K562 (cell line): ENCODE data around the gene PLD3. TPM values are rescaled to one million over a fixed set of nuclear protein-coding genes. Genes with fewer than 3 reads are reported as not detected.
A peak's percentile ranks its signal among the peaks of the same experiment; 100 is the strongest.

ENCODE experiments used
- ATAC-seq: fragments of 200-7000 bp; cut with Tn5 transposase; 3 replicates; pipeline ENCODE4 v1.9.1; 2020; ENCODE audit warnings: moderate library complexity
- BruUV-seq: library from RNA; stranded (reverse); fragments of 400-500 nt; replicated peaks from 2 replicates; lab custom pipeline; 2021; lab: Mats Ljungman, UMichigan
- CTCF ChIA-PET: fragments of 300-600 bp; formaldehyde crosslinking; extraction: SDS; loops from one replicate; lab custom pipeline; 2021; ENCODE audit warnings: low intra/inter-chr PET ratio; lab: Yijun Ruan, JAX
- POLR2A ChIA-PET: fragments of 300-600, 350-650 bp; sonication (Branson Sonifier 250); formaldehyde crosslinking; extraction: SDS; loops from one replicate; lab custom pipeline; 2021; ENCODE audit warnings: antibody characterized with exemption, inconsistent platforms; lab: Yijun Ruan, JAX
- DNase-seq, 4 experiments: peaks; one replicate each; pipeline versions ENCODE4 v3.0.0 to v3.0.0-alpha.2; 2011 to 2018; ENCODE audit warnings: low spot score in 3 of 4, mixed read lengths in 3 of 4; ENCODE audit errors: extremely low read depth in 1 of 4
- FAIRE-seq: peaks from 2 replicates; lab custom pipeline; 2011; peaks lifted over from hg19 to GRCh38; lab: Jason Lieb, UNC
- H2AFZ ChIP-seq: 2 replicates; pipeline ENCODE4 v1.6.0; 2011; ENCODE audit warnings: low read depth, low read length, control low read depth, inconsistent platforms
- H3K27ac ChIP-seq: fragments of 200-600 bp; 3 replicates; pipeline ENCODE4 v1.8.0; 2011; ENCODE audit warnings: low read depth, mild to moderate bottlenecking, control low read depth, inconsistent platforms, low read length, moderate library complexity, mixed read lengths; ENCODE audit errors: extremely low read depth
- H3K27me3 ChIP-seq, 2 experiments: fragments of 300-600 bp in 1 of 2; 2 replicates in 1 of 2; 3 replicates in 1 of 2; pipeline versions ENCODE4 v1.6.0 to v1.8.0; 2011; ENCODE audit warnings: inconsistent platforms in 2 of 2, low read length in 2 of 2, mild to moderate bottlenecking in 1 of 2, mixed read lengths in 1 of 2, moderate library complexity in 1 of 2; ENCODE audit not compliant: control insufficient read depth in 2 of 2, insufficient read depth in 2 of 2
- H3K36me3 ChIP-seq: fragments of 300-600 bp; 3 replicates; pipeline ENCODE4 v1.8.0; 2011; ENCODE audit warnings: mild to moderate bottlenecking, low read length, inconsistent platforms; ENCODE audit not compliant: control insufficient read depth, insufficient read depth
- H3K4me1 ChIP-seq, 2 experiments: fragments of 200-600 bp in 1 of 2; replicated peaks in 1 of 2; 2 replicates in 1 of 2; 3 replicates in 1 of 2; pipeline versions ENCODE4 v1.5.1 to v1.8.0; 2011; ENCODE audit warnings: inconsistent platforms in 2 of 2, low read length in 2 of 2, mild to moderate bottlenecking in 1 of 2, mixed read lengths in 1 of 2, moderate library complexity in 1 of 2; ENCODE audit not compliant: control insufficient read depth in 2 of 2, insufficient read depth in 2 of 2
- H3K4me2 ChIP-seq: 2 replicates; pipeline ENCODE4 v1.6.1; 2011; ENCODE audit warnings: low read length, control low read depth, inconsistent platforms, mixed read lengths; ENCODE audit not compliant: insufficient read depth
- H3K4me3 ChIP-seq: fragments of 200-600 bp; sonication (generic), shearing (Covaris generic); 2 replicates; pipeline ENCODE4 v1.5.1; 2016; ENCODE audit warnings: control low read depth, inconsistent platforms
- H3K79me2 ChIP-seq: fragments of 200-600 bp; 3 replicates; pipeline ENCODE4 v1.8.0; 2011; ENCODE audit warnings: low read length, inconsistent platforms; ENCODE audit not compliant: control insufficient read depth, insufficient read depth
- H3K9ac ChIP-seq, 2 experiments: 2 replicates each; pipeline versions ENCODE4 v1.6.0 to v1.6.1; 2011; ENCODE audit warnings: low read depth in 2 of 2, low read length in 2 of 2, control low read depth in 1 of 2, inconsistent platforms in 1 of 2, mild to moderate bottlenecking in 1 of 2, mixed read lengths in 1 of 2; ENCODE audit not compliant: insufficient read depth in 1 of 2
- H3K9me1 ChIP-seq: one replicate; pipeline ENCODE4 v1.6.0; 2011; ENCODE audit warnings: inconsistent platforms, mild to moderate bottlenecking, low read length, moderate library complexity; ENCODE audit not compliant: control insufficient read depth, insufficient read depth
- H3K9me3 ChIP-seq: replicated peaks from 2 replicates; pipeline ENCODE4 v1.5.1; 2011; ENCODE audit warnings: low read depth, low read length, inconsistent platforms; ENCODE audit not compliant: control insufficient read depth, insufficient read depth
- H4K20me1 ChIP-seq: replicated peaks from 2 replicates; pipeline ENCODE4 v1.6.1; 2011; ENCODE audit warnings: low read length, inconsistent platforms, mixed read lengths; ENCODE audit not compliant: control insufficient read depth, insufficient read depth
- GTF2A2 ChIP-seq: IDR thresholded peaks from 2 replicates; pipeline ENCODE4 v1.6.1; 2016; ENCODE audit warnings: mild to moderate bottlenecking, missing genetic modification characterization, missing compliant biosample characterization
- POLR2AphosphoS2 ChIP-seq: IDR thresholded peaks from 2 replicates; pipeline ENCODE4 v1.6.1; 2012; ENCODE audit warnings: low read length, improper control_type of control experiment
- ZNF146 ChIP-seq: IDR thresholded peaks from one replicate; pipeline ENCODE4 v1.6.1; 2018; ENCODE audit warnings: missing compliant biosample characterization; ENCODE audit not compliant: unreplicated experiment
- WGBS: fragments of 100-300 bp; shearing (Covaris generic); methylation state at CpG from one replicate; pipeline ENCODE4 v1.1.6; 2016; ENCODE audit warnings: low coverage, mixed read lengths; ENCODE audit not compliant: insufficient coverage; ENCODE audit errors: missing lambda C conversion rate; 5-methylcytosine and 5-hydroxymethylcytosine counted together
- in situ Hi-C: fragments of 300-500 bp; cut with MboI; formaldehyde crosslinking; loops from 4 replicates; pipeline ENCODE4 v1.15.0; 2018; ENCODE audit warnings: inconsistent platforms, mixed read lengths
- intact Hi-C: fragments of 100-400 bp; cut with micrococcal nuclease; formaldehyde crosslinking; loops from 2 replicates; pipeline ENCODE4 v1.14.2; 2022
- polyA plus RNA-seq, 8 experiments: library from polyadenylated mRNA; depleted of rRNA in 4 of 8; stranded (reverse) in 5 of 8; unstranded in 3 of 8; fragments of >200 nt; fragmentation: Nextera tagmentation in 2 of 8; fragmentation: Illumina TruSeq in 1 of 8; extraction: Ambion mirVana in 2 of 8; extraction: Trizol in 1 of 8; gene quantifications; 2 replicates each; pipeline versions ENCODE4 v1.2.1 to v1.2.3, GENCODE V29; 2011 to 2014; ENCODE audit warnings: inconsistent platforms in 1 of 8, missing spikeins in 1 of 8
- total RNA-seq, 7 experiments: library from RNA; depleted of rRNA in 6 of 7; stranded (reverse); fragments of >200 nt in 6 of 7; fragmentation: Illumina TruSeq in 2 of 7; extraction: Trizol in 2 of 7; gene quantifications; 2 replicates each; pipeline versions ENCODE4 v1.2.1 to v1.2.3, GENCODE V29; 2011 to 2021; ENCODE audit warnings: low replicate concordance in 1 of 7

Gene PLD3
- total and polyA plus RNA-seq, 9 of the 15 experiments (the other 6 are each of a cell fraction or from before 2014, with no cell fraction given) = 2.3 to 128 (median 72.7) TPM

DNA sequence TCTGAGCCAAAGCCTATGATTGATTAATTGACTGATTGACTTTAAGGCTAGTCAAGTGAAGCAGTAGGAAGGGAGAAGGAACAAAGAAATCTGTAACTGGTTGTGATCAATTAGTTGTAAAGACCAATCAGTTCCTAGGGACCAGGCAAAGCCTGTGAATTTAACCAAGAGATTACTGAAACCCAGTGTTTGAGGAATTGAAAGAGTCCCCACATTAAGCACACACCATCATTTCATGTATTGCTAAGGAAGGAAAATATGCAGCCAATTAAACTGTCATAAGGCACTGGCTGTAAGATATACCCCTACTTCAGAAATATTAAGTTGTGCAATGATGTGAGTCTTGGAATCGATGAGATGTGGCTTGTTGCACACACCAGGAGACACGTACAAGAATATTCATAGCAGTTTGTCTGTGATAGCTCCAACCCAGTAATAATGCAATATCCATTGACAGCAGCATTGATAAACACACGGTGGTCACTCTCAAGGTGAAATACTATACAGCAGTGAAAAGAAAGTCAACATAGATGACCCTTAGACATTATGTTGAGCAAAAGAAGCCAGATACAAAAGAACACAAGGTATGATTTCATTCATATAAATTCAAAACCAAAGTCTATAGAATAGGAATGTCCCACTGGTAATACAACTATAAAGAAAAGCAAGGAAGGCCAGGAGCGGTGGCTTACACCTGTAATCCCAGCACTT lies 9.3 kb upstream of the PLD3 start:
- H3K4me3 ChIP-seq = no peak overlapping the region
- no TSS peak for BruUV-seq
- peaks cover 3% of the 10 kb centered on the region for H3K9me1 ChIP-seq
- FAIRE-seq (peak; percentile 23), ATAC-seq (no peak), DNase-seq (no peak)
- no peaks in the 10 kb centered on the region for H3K27me3 ChIP-seq
- ChIA-PET POLR2A (interaction anchor here (0.6 kb wide), 1 partner anchor 14 kb away, joined by 3 read pairs; no protein-coding TSS in a partner anchor), CTCF (no interaction called here)
- in situ Hi-C loops = no loop called here
- no peaks in the 10 kb centered on the region; the same call in 1 of the 2 replicates for H4K20me1 ChIP-seq
- no peak overlapping the region for H2AFZ ChIP-seq
- TF ChIP-seq POLR2AphosphoS2 (no peak), GTF2A2 (tag) (no peak), ZNF146 (peak; percentile 21)
- H3K9me3 ChIP-seq = no peaks in the 10 kb centered on the region
- peaks cover 0 to 8% of the 10 kb centered on the region in 2 experiments; a peak in 3 of 5 replicates for H3K4me1 ChIP-seq
- intact Hi-C loops = no loop called here
- 87% methylated on average over 4 of the region's 4 CpGs for WGBS
- H3K36me3 ChIP-seq = peaks cover 58% of the 10 kb centered on the region; the same call in 2 of the 3 replicates
- no peak overlapping the region for H3K4me2 ChIP-seq
- H3K27ac ChIP-seq = no peak overlapping the region
- H3K9ac ChIP-seq = no peak overlapping the region
- peaks cover 27% of the 10 kb centered on the region for H3K79me2 ChIP-seq
